GM19467 (cell line): ENCODE results near the gene CAMTA1.
"Not testable (repeated sequence)": the region's sequence is repeated elsewhere in the genome, so short reads cannot be mapped to it uniquely, and the experiment has no call there.

Experiments
- ATAC-seq: cut with Tn5 transposase; IDR thresholded peaks from one replicate; pipeline ENCODE4 v1.9.1; 2021; ENCODE audit warnings: mild to moderate bottlenecking, moderate library complexity; ENCODE audit not compliant: unreplicated experiment

Gene CAMTA1

GRCh38 chr1:7586031-7586941 is 801.0 kb downstream of the CAMTA1 start:
- no peak for ATAC-seq

GRCh38 chr1:7587108-7587772 is 802.0 kb downstream of the CAMTA1 start:
- ATAC-seq: no peak

GRCh38 chr1:7587773-7588456 is 802.7 kb downstream of the CAMTA1 start:
- no peak for ATAC-seq

GRCh38 chr1:7588457-7588827 is 803.2 kb downstream of the CAMTA1 start:
- no peak for ATAC-seq

GRCh38 chr1:7589080-7589735 is 804.0 kb downstream of the CAMTA1 start:
- no peak for ATAC-seq

GRCh38 chr1:7589774-7590425 is 804.6 kb downstream of the CAMTA1 start:
- ATAC-seq: no peak

- ATAC-seq: no peak
Measured at GRCh38 chr1:7590426-7590790, 805.2 kb downstream of the CAMTA1 start.

- no peak for ATAC-seq
Measured at GRCh38 chr1:7591565-7591964, 806.3 kb downstream of the CAMTA1 start.

- ATAC-seq: no peak
Measured at GRCh38 chr1:7592120-7592798, 807.0 kb downstream of the CAMTA1 start.

- no peak for ATAC-seq
Measured at GRCh38 chr1:7594002-7594713, 808.9 kb downstream of the CAMTA1 start.

GRCh38 chr1:7594714-7595295 is 809.6 kb downstream of the CAMTA1 start:
- ATAC-seq: no peak

- no peak for ATAC-seq
Measured at GRCh38 chr1:7595336-7595735, 810.1 kb downstream of the CAMTA1 start.

- no peak for ATAC-seq
Measured at GRCh38 chr1:7596126-7596965, 811.1 kb downstream of the CAMTA1 start.

- ATAC-seq: not testable (repeated sequence)
Measured at GRCh38 chr1:7598058-7598457, 812.8 kb downstream of the CAMTA1 start.

- ATAC-seq: not testable (repeated sequence)
Measured at GRCh38 chr1:7604906-7605305, 819.7 kb downstream of the CAMTA1 start.

- no peak for ATAC-seq
Measured at GRCh38 chr1:7606096-7606495, 820.8 kb downstream of the CAMTA1 start.

- ATAC-seq: no peak
Measured at GRCh38 chr1:7607097-7607496, 821.8 kb downstream of the CAMTA1 start.

GRCh38 chr1:7608628-7609305 is 823.5 kb downstream of the CAMTA1 start:
- no peak for ATAC-seq
